Gastroesophageal sphincter (tissue), 4 donors: ENCODE data around the gene IFIH1. TPM values are rescaled to one million over a fixed set of nuclear protein-coding genes. Genes with fewer than 3 reads are reported as not detected.

Experiments
- ATAC-seq: fragments of 150-250 bp; one replicate; pipeline ENCODE4 v1.9.1; 2016; ENCODE audit warnings: mild to moderate bottlenecking, moderate library complexity
- H3K27ac ChIP-seq, 4 donors: fragments of 200-600 bp; sonication (generic) in 3 of 4; 1 replicate in 3 of 4; 2 replicates in 1 of 4; pipeline ENCODE4 v1.5.1; 2016 to 2019
- H3K27me3 ChIP-seq: fragments of 200-600 bp; sonication (generic); one replicate; pipeline ENCODE4 v1.5.1; 2019
- H3K36me3 ChIP-seq, 2 donors: fragments of 200-600 bp; sonication (generic); one replicate each; pipeline ENCODE4 v1.5.1; 2019; ENCODE audit warnings: control low read depth in 1 of 2
- H3K4me1 ChIP-seq, 3 donors: fragments of 200-600 bp; sonication (generic); 1 replicate in 2 of 3; 2 replicates in 1 of 3; pipeline ENCODE4 v1.5.1; 2016 to 2019; ENCODE audit warnings: control low read depth in 2 of 3
- H3K4me3 ChIP-seq, 2 donors: fragments of 200-600 bp; sonication (generic); one replicate each; pipeline ENCODE4 v1.5.1; 2019; ENCODE audit warnings: mild to moderate bottlenecking in 1 of 2, moderate library complexity in 1 of 2
- H3K9me3 ChIP-seq, 3 donors: fragments of 200-600 bp; sonication (generic); one replicate each; pipeline ENCODE4 v1.5.1; 2017 to 2019; ENCODE audit warnings: control low read depth in 2 of 3
- EP300 ChIP-seq: sonication (generic); formaldehyde crosslinking; IDR thresholded peaks from one replicate; pipeline ENCODE4 v1.6.1; 2017; ENCODE audit warnings: antibody characterized with exemption, mild to moderate bottlenecking
- POLR2A ChIP-seq, 2 donors: fragments of 450-650 bp; IDR thresholded peaks; one replicate each; pipeline ENCODE4 v1.6.1; 2017; ENCODE audit warnings: antibody characterized with exemption in 2 of 2, mild to moderate bottlenecking in 2 of 2, moderate library complexity in 1 of 2
- POLR2AphosphoS5 ChIP-seq: sonication (generic); formaldehyde crosslinking; IDR thresholded peaks from one replicate; pipeline ENCODE4 v1.6.1; 2017; ENCODE audit warnings: antibody characterized with exemption
- WGBS, 2 donors: methylation state at CpG; one replicate each; pipeline ENCODE4 v1.1.5; 2018; ENCODE audit warnings: low coverage in 1 of 2; 5-methylcytosine and 5-hydroxymethylcytosine counted together
- total RNA-seq, 4 donors: library from RNA; depleted of rRNA; stranded (reverse); fragments of >200 nt; gene quantifications; one replicate each; pipeline ENCODE4 v1.1.0, GENCODE V29; 2016
- TF ChIP-seq, protein P1 (sequence below), 4 experiments: fragments of 200-600 bp in 2 of 4; fragments of 450-650 bp in 2 of 4; sonication (generic) in 1 of 4; IDR thresholded peaks; one replicate each; pipeline ENCODE4 v1.5.1; 2017 to 2019; ENCODE audit warnings: antibody characterized with exemption in 4 of 4, mild to moderate bottlenecking in 2 of 4, moderate library complexity in 2 of 4

The IFIH1 gene
- total RNA-seq: 10 to 100 TPM in 3 of 4 donors, 1 to 10 TPM in 1; 7.1 to 24.1 (median 16.1) TPM

- Histone ChIP-seq H3K27me3 (no peaks in the 10 kb centered on the region), H3K36me3 (no peaks in the 10 kb centered on the region), H3K27ac (peak within 1 kb of the TSS; percentile 84 to 94 (median 88)), H3K4me1 (peaks cover 0 to 60% (median 0%) of the 10 kb centered on the region in 3 donors), H3K9me3 (no peaks in the 10 kb centered on the region), H3K4me3 (peak within 1 kb of the TSS; percentile 72 to 96)
- WGBS, 2 donors: 1 to 3% methylated on average over 6 to 15 of the region's 45 CpGs
- TF ChIP-seq EP300: no peak
- peak; percentile 65 for TF ChIP-seq POLR2AphosphoS5
- TF ChIP-seq, protein P1, sequence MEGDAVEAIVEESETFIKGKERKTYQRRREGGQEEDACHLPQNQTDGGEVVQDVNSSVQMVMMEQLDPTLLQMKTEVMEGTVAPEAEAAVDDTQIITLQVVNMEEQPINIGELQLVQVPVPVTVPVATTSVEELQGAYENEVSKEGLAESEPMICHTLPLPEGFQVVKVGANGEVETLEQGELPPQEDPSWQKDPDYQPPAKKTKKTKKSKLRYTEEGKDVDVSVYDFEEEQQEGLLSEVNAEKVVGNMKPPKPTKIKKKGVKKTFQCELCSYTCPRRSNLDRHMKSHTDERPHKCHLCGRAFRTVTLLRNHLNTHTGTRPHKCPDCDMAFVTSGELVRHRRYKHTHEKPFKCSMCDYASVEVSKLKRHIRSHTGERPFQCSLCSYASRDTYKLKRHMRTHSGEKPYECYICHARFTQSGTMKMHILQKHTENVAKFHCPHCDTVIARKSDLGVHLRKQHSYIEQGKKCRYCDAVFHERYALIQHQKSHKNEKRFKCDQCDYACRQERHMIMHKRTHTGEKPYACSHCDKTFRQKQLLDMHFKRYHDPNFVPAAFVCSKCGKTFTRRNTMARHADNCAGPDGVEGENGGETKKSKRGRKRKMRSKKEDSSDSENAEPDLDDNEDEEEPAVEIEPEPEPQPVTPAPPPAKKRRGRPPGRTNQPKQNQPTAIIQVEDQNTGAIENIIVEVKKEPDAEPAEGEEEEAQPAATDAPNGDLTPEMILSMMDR (IDR thresholded peaks at IDR 0.05): peak in 3 of 4 experiments; percentile 26 to 59 (median 32)
- peak in 1 of 2 donors; percentile 6 for TF ChIP-seq POLR2A (IDR thresholded peaks at IDR 0.05)
- ATAC-seq: peak; percentile 94
Measured at GRCh38 chr2:162318328-162319180, at the start of gene IFIH1. Gene IFIH1, minus strand, starts transcription at chr2:162318684. Its CDS starts 377 bp downstream, at chr2:162318307.

- Histone ChIP-seq H3K27ac (no peak overlapping the region), H3K36me3 (no peaks in the 10 kb centered on the region), H3K9me3 (no peaks in the 10 kb centered on the region), H3K4me1 (peaks cover 2 to 20% (median 4%) of the 10 kb centered on the region in 3 donors), H3K4me3 (no peak overlapping the region), H3K27me3 (no peaks in the 10 kb centered on the region)
- TF ChIP-seq, protein P1 (IDR thresholded peaks at IDR 0.05): no peak
- TF ChIP-seq POLR2A (IDR thresholded peaks at IDR 0.05) (no peak), EP300 (no peak), POLR2AphosphoS5 (no peak)
- WGBS, 2 donors: 68 to 78% methylated on average over 2 of the region's 2 CpGs
- no peak for ATAC-seq
Measured at GRCh38 chr2:162365392-162365791, 46.9 kb upstream of the IFIH1 start.

DNA sequence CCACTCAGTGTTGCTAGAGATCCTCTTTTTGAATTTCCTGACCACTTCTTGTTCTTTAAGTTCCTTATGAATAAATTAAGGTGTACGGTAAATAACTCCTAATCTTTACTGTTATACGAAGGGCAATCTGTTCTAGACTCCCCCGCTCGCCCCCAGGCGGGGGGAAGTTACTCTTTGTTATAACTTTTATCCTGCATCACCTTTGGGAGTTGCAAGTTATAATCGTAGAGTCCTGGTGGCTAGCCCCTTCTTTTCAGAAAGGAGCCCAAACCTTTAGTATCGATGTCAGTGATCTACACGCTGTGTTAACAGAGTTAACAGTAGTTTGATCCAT is 26.1 kb upstream of the IFIH1 start:
- Histone ChIP-seq H3K27me3 (no peaks in the 10 kb centered on the region), H3K4me3 (peak overlapping the region; percentile 48 to 78), H3K4me1 (peaks cover 0 to 15% (median 0%) of the 10 kb centered on the region in 3 donors), H3K36me3 (no peaks in the 10 kb centered on the region), H3K9me3 (no peaks in the 10 kb centered on the region), H3K27ac (peak overlapping the region; percentile 12 to 81 (median 76))
- WGBS, 2 donors: 10 to 11% methylated on average over 7 of the region's 8 CpGs
- TF ChIP-seq EP300 (no peak), POLR2A (IDR thresholded peaks at IDR 0.05) (no peak)
- ATAC-seq: no peak

DNA sequence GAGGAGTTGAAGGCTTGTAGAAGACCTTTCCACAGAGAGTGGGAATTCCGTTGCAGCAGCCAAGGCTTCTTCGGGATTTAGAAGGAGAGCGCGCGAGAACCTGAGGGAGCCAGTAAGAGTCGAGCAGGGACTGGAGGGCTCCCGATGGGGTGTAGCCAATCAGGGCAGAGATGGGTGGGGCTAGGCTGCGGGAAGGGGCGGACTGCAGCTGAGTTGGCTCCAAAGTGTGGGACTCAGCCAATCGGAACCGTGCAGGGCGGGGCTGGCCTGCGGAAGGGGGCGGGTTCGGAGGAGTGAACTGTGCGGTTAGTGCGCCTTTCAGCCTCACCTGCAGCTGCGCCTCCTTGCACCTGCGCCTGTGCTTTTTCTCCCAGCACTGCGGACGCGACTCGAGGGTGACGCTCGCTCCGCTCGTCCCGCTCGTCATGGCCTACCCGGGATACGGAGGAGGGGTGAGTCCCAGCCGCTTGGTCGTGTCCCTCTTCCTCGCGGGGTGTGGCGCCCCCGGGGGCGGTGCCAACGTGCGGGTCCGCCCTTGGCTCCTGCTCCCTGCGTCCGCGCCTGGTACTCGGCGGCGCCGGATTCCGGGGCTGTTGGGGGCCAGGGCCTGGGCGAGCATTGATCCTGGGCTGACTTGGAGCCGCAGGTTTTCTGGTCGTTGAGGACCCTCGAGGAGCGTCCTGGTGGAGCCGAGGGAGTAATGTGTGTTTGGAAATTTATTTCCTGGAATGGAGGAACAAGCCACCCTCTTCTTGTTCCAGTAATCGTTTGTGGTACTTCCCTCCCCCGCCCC is 25.5 kb upstream of the IFIH1 start, which contains the start of gene GCA:
GCA (plus strand) TSS at position 309 of the 793 bp plus-strand sequence; CDS start at position 426, 117 bp downstream.
- H3K27me3 ChIP-seq: no peaks in the 10 kb centered on the region
- H3K27ac ChIP-seq: peak within 1 kb of the TSS; percentile 12 to 81 (median 76)
- 0 to 1% methylated on average over 5 to 15 of the region's 57 CpGs for WGBS, 2 donors
- no peaks in the 10 kb centered on the region for H3K36me3 ChIP-seq
- ATAC-seq: peak; percentile 100
- peaks cover 0 to 15% (median 0%) of the 10 kb centered on the region in 3 donors for H3K4me1 ChIP-seq
- no peaks in the 10 kb centered on the region for H3K9me3 ChIP-seq
- peak within 1 kb of the TSS; percentile 48 to 78 for H3K4me3 ChIP-seq
- TF ChIP-seq, protein P1 (IDR thresholded peaks at IDR 0.05): peak in 3 of 4 experiments; percentile 21 to 39 (median 36)
- TF ChIP-seq POLR2AphosphoS5 (peak; percentile 69), POLR2A (IDR thresholded peaks at IDR 0.05) (peak; percentile 39), EP300 (no peak)

- WGBS, 2 donors: 44 to 45% methylated on average over 3 to 4 of the region's 4 CpGs
- ATAC-seq: no peak
- TF ChIP-seq EP300 (no peak), POLR2A (IDR thresholded peaks at IDR 0.05) (no peak), POLR2AphosphoS5 (no peak)
- TF ChIP-seq, protein P1 (IDR thresholded peaks at IDR 0.05): no peak
- peak overlapping the region in 1 of 4 donors; percentile 78 for H3K27ac ChIP-seq
- H3K4me1 ChIP-seq: peaks cover 0 to 15% (median 0%) of the 10 kb centered on the region in 3 donors
- H3K4me3 ChIP-seq: peak overlapping the region; percentile 48 to 78
- H3K9me3 ChIP-seq: no peaks in the 10 kb centered on the region
- no peaks in the 10 kb centered on the region for H3K36me3 ChIP-seq
- no peaks in the 10 kb centered on the region for H3K27me3 ChIP-seq
Measured at GRCh38 chr2:162343492-162343823, 25.0 kb upstream of the IFIH1 start.
